GM12872 (cell line): Measurements from ENCODE around the gene MCF2.

Source experiments
- CTCF ChIP-seq: IDR thresholded peaks from 3 replicates; pipeline ENCODE4 v1.5.1; 2011; ENCODE audit warnings: low read depth, mild to moderate bottlenecking, low read length, moderate library complexity; ENCODE audit not compliant: insufficient read depth

The MCF2 gene

GRCh38 chrX:139532834-139533233, 175.1 kb downstream of the MCF2 start:
- TF ChIP-seq CTCF = no peak
